GM12865 (cell line): ENCODE measurements around the gene ASAP3.

Experiments
- DNase-seq: peaks from one replicate; pipeline ENCODE4 v3.0.0; 2010; ENCODE audit warnings: low read depth
- H3K4me3 ChIP-seq: 2 replicates; pipeline ENCODE4 v1.5.1; 2011; ENCODE audit warnings: mild to moderate bottlenecking, low read depth, low read length, control low read depth
- TF ChIP-seq, protein P1 (sequence below): IDR thresholded peaks from 2 replicates; pipeline ENCODE4 v1.5.1; 2011; ENCODE audit warnings: low read length, control low read depth, low read depth, inconsistent platforms; ENCODE audit not compliant: insufficient read depth; ENCODE audit errors: missing control alignments

The ASAP3 gene

DNA sequence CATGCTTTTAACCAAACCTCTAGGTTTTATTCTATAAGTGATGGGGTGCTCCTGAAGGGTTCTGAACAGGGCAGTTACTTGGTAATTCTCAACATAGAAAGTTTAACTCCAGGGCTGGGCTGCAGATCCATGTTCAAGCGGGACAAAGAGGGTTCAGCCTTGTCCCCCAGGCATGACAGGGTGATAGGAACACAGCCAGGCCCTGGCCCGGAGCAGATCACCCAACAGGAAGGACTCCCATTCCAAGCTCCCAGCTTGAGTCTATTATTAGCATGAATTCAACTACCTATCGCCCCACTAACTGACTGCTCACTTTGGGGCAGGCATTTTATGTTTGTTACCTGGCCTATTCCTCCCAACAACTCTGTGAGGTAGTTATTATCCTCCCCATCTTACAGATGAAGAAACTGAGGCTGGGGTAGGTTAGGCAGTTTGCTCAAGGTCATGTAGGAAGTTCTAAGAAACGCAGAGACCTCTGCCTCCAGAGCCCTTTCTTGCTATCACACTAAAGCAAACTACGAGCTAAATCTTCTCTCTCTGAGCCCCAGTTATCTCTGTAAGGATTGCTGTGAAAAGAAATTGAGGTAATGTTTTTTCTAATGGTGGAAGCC lies 14.5 kb downstream of the ASAP3 start:
- TF ChIP-seq, protein P1, sequence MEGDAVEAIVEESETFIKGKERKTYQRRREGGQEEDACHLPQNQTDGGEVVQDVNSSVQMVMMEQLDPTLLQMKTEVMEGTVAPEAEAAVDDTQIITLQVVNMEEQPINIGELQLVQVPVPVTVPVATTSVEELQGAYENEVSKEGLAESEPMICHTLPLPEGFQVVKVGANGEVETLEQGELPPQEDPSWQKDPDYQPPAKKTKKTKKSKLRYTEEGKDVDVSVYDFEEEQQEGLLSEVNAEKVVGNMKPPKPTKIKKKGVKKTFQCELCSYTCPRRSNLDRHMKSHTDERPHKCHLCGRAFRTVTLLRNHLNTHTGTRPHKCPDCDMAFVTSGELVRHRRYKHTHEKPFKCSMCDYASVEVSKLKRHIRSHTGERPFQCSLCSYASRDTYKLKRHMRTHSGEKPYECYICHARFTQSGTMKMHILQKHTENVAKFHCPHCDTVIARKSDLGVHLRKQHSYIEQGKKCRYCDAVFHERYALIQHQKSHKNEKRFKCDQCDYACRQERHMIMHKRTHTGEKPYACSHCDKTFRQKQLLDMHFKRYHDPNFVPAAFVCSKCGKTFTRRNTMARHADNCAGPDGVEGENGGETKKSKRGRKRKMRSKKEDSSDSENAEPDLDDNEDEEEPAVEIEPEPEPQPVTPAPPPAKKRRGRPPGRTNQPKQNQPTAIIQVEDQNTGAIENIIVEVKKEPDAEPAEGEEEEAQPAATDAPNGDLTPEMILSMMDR: no peak
- no peak overlapping the region for H3K4me3 ChIP-seq
- DNase-seq: no peak

DNA sequence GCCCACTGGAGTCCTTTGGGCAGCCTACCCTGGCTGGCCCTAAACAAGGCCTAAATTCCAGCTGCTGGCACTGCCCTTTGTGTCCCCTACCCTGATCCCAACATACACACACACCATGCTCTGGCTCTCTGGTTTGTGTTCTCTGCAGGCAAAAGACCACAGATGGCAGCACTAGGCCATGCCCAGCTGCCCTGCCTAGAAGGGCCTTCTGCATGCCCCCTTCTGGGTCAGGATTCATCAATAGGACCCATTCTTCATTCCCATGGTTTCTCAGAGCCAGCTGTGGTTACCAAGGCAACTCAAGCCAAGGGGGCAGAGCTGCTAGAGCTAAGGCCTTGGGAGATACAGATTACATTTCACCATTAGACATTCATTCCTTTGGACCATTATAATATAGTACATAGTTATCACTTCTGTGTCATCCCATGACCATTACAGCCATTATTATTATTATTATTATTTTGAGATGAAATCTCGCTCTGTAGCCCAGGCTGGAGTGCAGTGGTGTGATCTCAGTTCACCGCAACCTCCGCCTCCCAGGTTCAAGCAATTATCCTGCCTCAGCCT lies 17.5 kb downstream of the ASAP3 start:
- no peak overlapping the region for H3K4me3 ChIP-seq
- no peak for DNase-seq
- TF ChIP-seq, protein P1: no peak

DNA sequence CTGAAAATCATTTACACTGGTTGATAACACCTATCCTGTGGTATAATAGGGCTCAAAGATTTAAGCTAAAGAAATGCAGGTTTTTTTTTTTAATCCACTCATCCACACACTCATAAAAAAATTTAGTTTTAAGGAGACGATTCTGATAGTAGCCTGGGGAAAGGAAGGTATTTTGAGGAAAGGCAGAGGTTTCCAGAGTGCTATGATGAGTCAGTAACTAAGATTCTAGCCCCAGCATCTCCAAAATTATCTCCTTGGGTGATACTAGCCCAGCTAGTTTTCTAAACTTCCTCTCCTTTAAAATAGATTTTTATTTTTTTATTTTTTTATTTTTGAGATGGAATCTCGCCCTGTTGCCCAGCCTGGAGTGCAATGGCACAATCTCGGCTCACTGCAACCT lies 20.7 kb downstream of the ASAP3 start:
- H3K4me3 ChIP-seq: no peak overlapping the region
- TF ChIP-seq, protein P1: no peak
- no peak for DNase-seq

DNA sequence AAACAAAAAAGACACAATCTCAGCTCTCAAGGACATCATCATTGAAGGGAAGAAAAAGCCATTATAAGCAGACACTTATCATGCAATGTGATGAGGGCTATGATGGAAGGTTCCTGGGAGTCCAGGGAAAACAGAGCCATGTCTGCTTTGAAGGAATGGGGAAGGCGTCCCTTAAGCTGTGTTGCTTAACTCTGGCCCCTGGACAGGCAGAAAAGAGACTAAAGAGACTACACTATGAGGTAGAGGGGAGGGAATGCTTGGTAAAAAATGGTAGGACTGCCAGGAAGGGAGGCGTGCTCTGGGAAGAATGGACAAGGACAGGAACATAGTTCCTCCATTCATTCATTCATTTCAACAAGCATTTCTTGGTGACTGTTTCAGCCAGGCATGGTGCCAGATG lies 21.2 kb downstream of the ASAP3 start:
- TF ChIP-seq, protein P1: no peak
- H3K4me3 ChIP-seq: no peak overlapping the region

DNA sequence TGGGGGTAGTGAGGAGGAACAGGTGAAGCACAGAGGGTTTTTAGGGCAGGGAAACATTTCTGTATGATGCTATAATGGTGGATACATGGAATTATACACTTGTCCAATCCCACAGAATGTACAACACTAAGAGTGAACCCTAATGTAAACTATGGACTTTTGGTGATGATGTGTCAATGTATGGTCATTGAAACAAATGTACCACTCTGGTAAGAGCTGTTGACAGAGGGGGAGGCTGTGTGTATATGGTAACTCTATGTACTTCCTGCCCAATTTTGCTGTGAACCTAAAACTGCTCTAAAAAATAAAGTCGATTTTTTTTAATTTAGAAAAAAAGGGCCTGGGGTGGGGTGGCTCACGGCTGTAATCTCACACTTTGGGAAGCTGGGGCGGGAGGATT lies 22.9 kb downstream of the ASAP3 start:
- TF ChIP-seq, protein P1: no peak
- DNase-seq: no peak

More for the DNA sequence above, 21.2 kb downstream of the ASAP3 start:
- DNase-seq: no peak

DNA sequence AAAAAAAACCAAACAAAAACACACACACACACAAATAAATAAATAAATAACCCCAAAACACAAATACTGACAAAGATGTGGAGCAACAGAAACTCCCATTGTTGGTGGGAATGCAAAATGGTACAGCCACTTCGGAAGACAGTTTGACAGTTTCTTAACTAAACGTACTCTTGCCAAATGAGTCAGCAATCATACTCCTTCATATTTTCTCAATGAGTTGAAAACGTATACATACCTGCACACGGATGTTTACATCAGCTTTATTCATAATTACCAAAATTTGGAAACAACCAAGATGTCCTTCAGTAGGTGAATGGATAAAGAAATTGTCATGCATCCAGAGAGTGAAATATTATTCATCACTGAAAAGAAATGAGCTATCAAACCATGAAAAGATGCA lies 23.5 kb downstream of the ASAP3 start:
- no peak for DNase-seq
- H3K4me3 ChIP-seq: no peak overlapping the region
- TF ChIP-seq, protein P1: no peak

More for the DNA sequence above, 22.9 kb downstream of the ASAP3 start:
- H3K4me3 ChIP-seq: no peak overlapping the region

DNA sequence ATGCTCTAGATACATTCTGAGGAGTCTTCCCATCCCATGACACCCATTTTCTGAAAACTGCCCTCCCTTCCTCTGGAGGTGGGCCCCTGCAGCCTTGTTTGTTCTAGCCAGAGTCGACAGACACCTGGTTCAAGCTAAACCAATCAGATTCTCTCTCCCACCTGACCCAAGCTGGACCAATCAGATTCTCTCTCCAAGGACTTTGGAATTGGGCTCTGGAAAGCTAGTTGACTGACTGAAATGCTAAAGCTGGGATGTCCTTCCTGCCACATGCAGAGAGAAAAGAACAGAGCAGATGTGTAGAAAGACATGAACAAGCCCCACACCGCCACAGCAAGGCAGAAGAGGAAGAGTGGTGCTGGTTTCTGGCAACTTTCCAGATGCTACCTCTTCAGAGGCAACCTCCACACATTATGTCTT lies 24.6 kb downstream of the ASAP3 start:
- no peak for DNase-seq
- no peak overlapping the region for H3K4me3 ChIP-seq
- TF ChIP-seq, protein P1: no peak
